IMR-90 (cell line): Measurements from ENCODE around the gene OGDHL.

Experiments used
- CEBPB ChIP-seq: IDR thresholded peaks from 2 replicates; pipeline ENCODE4 v1.6.1; 2012; ENCODE audit warnings: low read depth, low read length, improper control_type of control experiment
- CTCF ChIP-seq: conservative IDR thresholded peaks from 2 replicates; pipeline ENCODE4 v1.5.1; 2012; ENCODE audit warnings: mild to moderate bottlenecking, low read depth, low read length, improper control_type of control experiment
- MAZ ChIP-seq: IDR thresholded peaks from 2 replicates; pipeline ENCODE4 v1.6.1; 2012; ENCODE audit warnings: low read depth, mild to moderate bottlenecking, low read length, improper control_type of control experiment, moderate library complexity, borderline replicate concordance
- POLR2A ChIP-seq: IDR thresholded peaks from 2 replicates; pipeline ENCODE4 v1.6.1; 2012; ENCODE audit warnings: mild to moderate bottlenecking, low read depth, low read length
- RFX5 ChIP-seq: IDR thresholded peaks from 2 replicates; pipeline ENCODE4 v1.8.0; 2012; ENCODE audit warnings: low read depth, mild to moderate bottlenecking, low read length, moderate library complexity
- USF2 ChIP-seq: fragments of 150-350 bp; IDR thresholded peaks from 2 replicates; pipeline ENCODE4 v1.6.1; 2017; ENCODE audit warnings: mild to moderate bottlenecking, antibody characterized with exemption, low read length, low read depth

GRCh38 chr10:49784681-49785080, 22.6 kb upstream of the OGDHL start:
- TF ChIP-seq CTCF (no peak), MAZ (no peak), USF2 (no peak), RFX5 (no peak), POLR2A (no peak), CEBPB (no peak)
